PC-9 (cell line): ENCODE data around the gene DUSP6.

Experiments used
- EZH2 ChIP-seq: fragments of 200-600 bp; sonication (generic); IDR thresholded peaks from 2 replicates; pipeline ENCODE4 v1.8.0; 2017; ENCODE audit warnings: antibody characterized with exemption, low read depth
- TF ChIP-seq, protein P1 (sequence below): fragments of 200-600 bp; sonication (generic); conservative IDR thresholded peaks from 2 replicates; pipeline ENCODE4 v1.6.1; 2017; ENCODE audit warnings: mixed run types, antibody characterized with exemption, mild to moderate bottlenecking, moderate library complexity

DNA sequence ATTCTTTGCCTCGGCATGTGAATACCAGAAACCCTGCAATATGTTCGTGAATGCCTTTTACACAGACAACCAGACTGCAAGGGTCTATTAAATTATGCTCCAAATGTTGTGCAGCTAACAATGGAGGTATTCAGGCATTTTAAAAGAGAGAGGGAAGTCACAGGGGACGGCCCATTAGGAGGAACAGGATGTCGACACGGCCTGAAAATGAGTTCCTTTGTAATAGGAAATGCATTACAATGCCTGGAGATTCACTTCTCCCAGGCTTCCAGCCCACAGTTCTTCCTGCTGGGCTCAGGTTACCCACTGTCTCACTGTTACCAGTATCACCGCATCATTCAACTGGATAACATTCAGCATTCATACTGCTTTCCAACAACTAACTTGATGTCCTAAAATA, 2.5 kb downstream of the DUSP6 start:
- no peak for TF ChIP-seq EZH2
- TF ChIP-seq, protein P1, sequence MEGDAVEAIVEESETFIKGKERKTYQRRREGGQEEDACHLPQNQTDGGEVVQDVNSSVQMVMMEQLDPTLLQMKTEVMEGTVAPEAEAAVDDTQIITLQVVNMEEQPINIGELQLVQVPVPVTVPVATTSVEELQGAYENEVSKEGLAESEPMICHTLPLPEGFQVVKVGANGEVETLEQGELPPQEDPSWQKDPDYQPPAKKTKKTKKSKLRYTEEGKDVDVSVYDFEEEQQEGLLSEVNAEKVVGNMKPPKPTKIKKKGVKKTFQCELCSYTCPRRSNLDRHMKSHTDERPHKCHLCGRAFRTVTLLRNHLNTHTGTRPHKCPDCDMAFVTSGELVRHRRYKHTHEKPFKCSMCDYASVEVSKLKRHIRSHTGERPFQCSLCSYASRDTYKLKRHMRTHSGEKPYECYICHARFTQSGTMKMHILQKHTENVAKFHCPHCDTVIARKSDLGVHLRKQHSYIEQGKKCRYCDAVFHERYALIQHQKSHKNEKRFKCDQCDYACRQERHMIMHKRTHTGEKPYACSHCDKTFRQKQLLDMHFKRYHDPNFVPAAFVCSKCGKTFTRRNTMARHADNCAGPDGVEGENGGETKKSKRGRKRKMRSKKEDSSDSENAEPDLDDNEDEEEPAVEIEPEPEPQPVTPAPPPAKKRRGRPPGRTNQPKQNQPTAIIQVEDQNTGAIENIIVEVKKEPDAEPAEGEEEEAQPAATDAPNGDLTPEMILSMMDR, result no peak
